ENCODE data around the gene RRP36.

DNA sequence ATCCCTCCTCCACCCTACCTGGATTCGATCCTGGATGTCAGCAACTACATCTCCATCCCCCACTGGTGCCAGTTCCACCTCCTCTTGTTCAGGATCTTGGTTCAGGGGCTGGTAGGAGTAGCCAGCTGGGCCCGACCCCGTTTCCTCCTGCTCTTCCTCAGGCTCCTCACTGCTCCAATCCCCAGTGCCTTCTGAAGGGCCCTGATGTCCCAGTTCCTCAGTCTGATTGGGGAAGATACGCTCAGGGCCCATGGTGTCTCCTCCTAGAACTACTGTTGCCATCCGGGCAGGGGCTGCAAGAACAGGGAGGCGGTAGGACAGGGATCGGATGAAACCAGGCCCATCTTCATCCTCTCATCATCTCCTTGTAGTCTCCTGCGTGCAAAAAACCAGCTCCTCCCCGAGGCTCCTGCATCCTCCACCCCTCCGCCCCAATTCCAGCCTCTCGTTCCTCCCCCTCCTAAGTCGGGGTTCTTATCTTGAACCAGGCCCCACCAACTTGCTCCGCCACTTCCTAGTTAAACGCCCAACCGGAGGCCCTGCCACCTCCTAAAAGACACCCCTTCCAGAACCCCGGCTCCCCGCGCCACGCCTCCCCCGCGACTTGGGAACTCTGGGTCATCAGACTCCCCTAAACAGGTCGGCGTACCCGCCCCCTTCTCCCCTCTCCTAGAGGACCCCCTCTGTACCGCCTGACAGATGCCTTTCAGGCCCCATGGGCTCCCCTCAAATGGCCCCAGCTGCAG lies 8.2 kb upstream of the RRP36 start:
- TF ChIP-seq, protein P1, sequence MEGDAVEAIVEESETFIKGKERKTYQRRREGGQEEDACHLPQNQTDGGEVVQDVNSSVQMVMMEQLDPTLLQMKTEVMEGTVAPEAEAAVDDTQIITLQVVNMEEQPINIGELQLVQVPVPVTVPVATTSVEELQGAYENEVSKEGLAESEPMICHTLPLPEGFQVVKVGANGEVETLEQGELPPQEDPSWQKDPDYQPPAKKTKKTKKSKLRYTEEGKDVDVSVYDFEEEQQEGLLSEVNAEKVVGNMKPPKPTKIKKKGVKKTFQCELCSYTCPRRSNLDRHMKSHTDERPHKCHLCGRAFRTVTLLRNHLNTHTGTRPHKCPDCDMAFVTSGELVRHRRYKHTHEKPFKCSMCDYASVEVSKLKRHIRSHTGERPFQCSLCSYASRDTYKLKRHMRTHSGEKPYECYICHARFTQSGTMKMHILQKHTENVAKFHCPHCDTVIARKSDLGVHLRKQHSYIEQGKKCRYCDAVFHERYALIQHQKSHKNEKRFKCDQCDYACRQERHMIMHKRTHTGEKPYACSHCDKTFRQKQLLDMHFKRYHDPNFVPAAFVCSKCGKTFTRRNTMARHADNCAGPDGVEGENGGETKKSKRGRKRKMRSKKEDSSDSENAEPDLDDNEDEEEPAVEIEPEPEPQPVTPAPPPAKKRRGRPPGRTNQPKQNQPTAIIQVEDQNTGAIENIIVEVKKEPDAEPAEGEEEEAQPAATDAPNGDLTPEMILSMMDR (IDR thresholded peaks at IDR 0.05), result no peak
- TF ChIP-seq POLR2AphosphoS5 (IDR thresholded peaks at IDR 0.05; ENCODE audit: low read depth, low read length) (no peak; the same call in 1 of the 2 replicates), YY1 (IDR thresholded peaks at IDR 0.05; ENCODE audit: low read depth) (no peak), RAD21 (IDR thresholded peaks at IDR 0.05; ENCODE audit: low read length) (no peak), TAF1 (IDR thresholded peaks at IDR 0.05; ENCODE audit: borderline replicate concordance, low read depth, low read length) (no peak), JUND (IDR thresholded peaks at IDR 0.05) (no peak), GABPA (IDR thresholded peaks at IDR 0.05; ENCODE audit: low read depth) (no peak)
- TF ChIP-seq, protein P2, sequence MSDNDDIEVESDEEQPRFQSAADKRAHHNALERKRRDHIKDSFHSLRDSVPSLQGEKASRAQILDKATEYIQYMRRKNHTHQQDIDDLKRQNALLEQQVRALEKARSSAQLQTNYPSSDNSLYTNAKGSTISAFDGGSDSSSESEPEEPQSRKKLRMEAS (IDR thresholded peaks at IDR 0.05; ENCODE audit: low read depth), result no peak
- TF ChIP-seq, protein P3, sequence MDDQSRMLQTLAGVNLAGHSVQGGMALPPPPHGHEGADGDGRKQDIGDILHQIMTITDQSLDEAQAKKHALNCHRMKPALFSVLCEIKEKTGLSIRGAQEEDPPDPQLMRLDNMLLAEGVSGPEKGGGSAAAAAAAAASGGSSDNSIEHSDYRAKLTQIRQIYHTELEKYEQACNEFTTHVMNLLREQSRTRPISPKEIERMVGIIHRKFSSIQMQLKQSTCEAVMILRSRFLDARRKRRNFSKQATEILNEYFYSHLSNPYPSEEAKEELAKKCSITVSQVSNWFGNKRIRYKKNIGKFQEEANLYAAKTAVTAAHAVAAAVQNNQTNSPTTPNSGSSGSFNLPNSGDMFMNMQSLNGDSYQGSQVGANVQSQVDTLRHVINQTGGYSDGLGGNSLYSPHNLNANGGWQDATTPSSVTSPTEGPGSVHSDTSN (IDR thresholded peaks at IDR 0.05), result no peak
- TF ChIP-seq, protein P4, sequence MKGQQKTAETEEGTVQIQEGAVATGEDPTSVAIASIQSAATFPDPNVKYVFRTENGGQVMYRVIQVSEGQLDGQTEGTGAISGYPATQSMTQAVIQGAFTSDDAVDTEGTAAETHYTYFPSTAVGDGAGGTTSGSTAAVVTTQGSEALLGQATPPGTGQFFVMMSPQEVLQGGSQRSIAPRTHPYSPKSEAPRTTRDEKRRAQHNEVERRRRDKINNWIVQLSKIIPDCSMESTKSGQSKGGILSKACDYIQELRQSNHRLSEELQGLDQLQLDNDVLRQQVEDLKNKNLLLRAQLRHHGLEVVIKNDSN (IDR thresholded peaks at IDR 0.05; ENCODE audit: borderline replicate concordance, low read depth), result no peak
- TF ChIP-seq, protein P5, sequence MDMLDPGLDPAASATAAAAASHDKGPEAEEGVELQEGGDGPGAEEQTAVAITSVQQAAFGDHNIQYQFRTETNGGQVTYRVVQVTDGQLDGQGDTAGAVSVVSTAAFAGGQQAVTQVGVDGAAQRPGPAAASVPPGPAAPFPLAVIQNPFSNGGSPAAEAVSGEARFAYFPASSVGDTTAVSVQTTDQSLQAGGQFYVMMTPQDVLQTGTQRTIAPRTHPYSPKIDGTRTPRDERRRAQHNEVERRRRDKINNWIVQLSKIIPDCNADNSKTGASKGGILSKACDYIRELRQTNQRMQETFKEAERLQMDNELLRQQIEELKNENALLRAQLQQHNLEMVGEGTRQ (IDR thresholded peaks at IDR 0.05; ENCODE audit: borderline replicate concordance, low read depth, low read length), result no peak

Data from SK-N-SH (cell line).